ENCODE data around the gene ATXN7L3. TPM values are rescaled to one million over a fixed set of nuclear protein-coding genes. Genes with fewer than 3 reads are reported as not detected.
A peak's percentile ranks its signal among the peaks of the same experiment; 100 is the strongest.
"Not testable (repeated sequence)": the region's sequence is repeated elsewhere in the genome, so short reads cannot be mapped to it uniquely, and the experiment has no call there.

ATXN7L3 gene

DNA sequence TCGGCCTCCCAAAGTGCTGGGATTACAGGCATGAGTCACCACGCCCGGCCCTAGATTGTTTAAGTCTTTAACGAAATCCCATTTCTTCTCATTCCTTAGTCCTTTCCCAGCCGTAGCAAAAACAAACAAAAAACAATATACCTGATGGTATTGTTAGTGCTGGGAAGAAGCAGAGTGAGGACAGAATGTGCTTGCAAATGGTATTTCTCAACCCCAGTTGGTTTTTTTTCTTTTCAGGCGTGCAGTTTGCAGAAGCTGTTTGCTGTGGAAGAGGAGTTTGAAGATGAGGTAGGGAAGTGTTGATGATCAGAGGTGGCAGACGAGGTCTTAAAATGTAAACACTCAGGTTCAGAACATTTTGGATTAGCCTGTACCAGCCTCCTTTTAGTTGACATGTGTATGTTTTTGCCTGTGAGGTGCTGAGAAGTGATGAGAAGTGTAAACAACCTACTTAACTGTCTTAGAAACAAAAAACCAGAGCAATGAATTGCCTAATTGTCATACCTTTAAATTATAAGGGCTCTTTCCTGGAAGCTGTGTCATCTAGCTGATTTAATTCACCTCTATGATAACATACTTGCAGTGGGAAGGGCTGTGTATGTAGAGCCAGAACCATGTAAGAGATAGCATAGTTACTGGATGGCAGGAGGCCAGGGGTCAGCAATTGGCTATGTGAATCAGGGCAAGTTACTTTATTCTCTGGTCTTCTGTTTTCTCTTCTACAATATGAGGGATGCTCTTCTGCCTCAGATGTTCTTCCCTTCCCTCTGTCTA is 54.5 kb downstream of the ATXN7L3 start:
- no peaks in the 10 kb centered on the region for H3K9me3 ChIP-seq (ENCODE audit: control insufficient read depth, low read length)
- no peak overlapping the region for H2BK5ac ChIP-seq (ENCODE audit: low read depth, low read length, poor library complexity, severe bottlenecking)
- H3K23ac ChIP-seq (ENCODE audit: low read length in 2 of 2): no peak overlapping the region
- WGBS: 96% methylated on average over 4 of the region's 7 CpGs
- H3K36me3 ChIP-seq (ENCODE audit: control insufficient read depth in 1 of 2, insufficient read depth in 2 of 2, low read depth in 1 of 2, low read length in 2 of 2): peaks cover 13 to 22% of the 10 kb centered on the region in 2 experiments
- no peaks in the 10 kb centered on the region for H3K27me3 ChIP-seq (ENCODE audit: control insufficient read depth in 1 of 2, insufficient read depth in 1 of 2, low read length in 2 of 2)
- no peak overlapping the region for H3K9ac ChIP-seq (ENCODE audit: low read length)
- H3K4me2 ChIP-seq (ENCODE audit: low read length, poor library complexity, severe bottlenecking): no peak overlapping the region
- no peak overlapping the region for H3K4me3 ChIP-seq (ENCODE audit: insufficient read depth in 1 of 2, low read depth in 1 of 2, low read length in 2 of 2)
- no peak overlapping the region for H3K4ac ChIP-seq (ENCODE audit: low read depth in 1 of 2, low read length in 2 of 2)
- H2AFZ ChIP-seq (ENCODE audit: low read depth, low read length): no peak overlapping the region
- H4K91ac ChIP-seq (ENCODE audit: low read length): no peak overlapping the region
- peak; percentile 36 for DNase-seq
- no peak overlapping the region for H2AK5ac ChIP-seq (ENCODE audit: low read length, severe bottlenecking)
- peaks cover 3% of the 10 kb centered on the region for H3K4me1 ChIP-seq (ENCODE audit: control insufficient read depth, insufficient read depth, low read depth, low read length)
- H2BK120ac ChIP-seq (ENCODE audit: low read depth, low read length): no peak overlapping the region
- no peak overlapping the region for H2BK15ac ChIP-seq (ENCODE audit: low read depth, poor library complexity, severe bottlenecking)
- peaks cover 26% of the 10 kb centered on the region for H3K79me1 ChIP-seq (replicated peaks; ENCODE audit: low read length, poor library complexity, severe bottlenecking)
- no peak overlapping the region for H3K27ac ChIP-seq (ENCODE audit: low read length, poor library complexity, severe bottlenecking)
- H3K18ac ChIP-seq (ENCODE audit: low read depth in 1 of 2, low read length in 2 of 2): no peak overlapping the region
- no peak overlapping the region for H2BK12ac ChIP-seq (ENCODE audit: low read length in 2 of 2)
- H4K8ac ChIP-seq (ENCODE audit: low read length): no peak overlapping the region
- H3K14ac ChIP-seq (ENCODE audit: low read length in 2 of 2): no peak overlapping the region

DNA sequence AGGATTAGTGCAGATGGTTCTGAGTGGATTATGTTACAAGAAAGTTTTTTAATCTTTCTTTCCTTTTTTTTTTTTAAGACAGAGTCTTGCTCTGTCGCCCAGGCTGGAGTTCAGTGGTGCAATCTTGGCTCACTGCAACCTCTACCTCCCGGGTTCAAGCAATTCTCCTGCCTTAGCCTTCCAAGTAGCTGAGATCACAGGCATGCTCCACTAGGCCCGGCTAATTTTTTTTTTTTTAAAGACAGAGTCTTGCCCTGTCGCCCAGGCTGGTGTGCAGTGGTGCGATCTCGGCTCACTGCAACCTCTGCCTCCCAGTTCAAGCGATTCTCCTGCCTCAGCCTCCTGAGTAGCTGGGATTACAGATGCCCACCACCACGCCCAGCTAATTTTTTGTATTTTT is 55.8 kb downstream of the ATXN7L3 start:
- not testable (repeated sequence) for H2BK15ac ChIP-seq (ENCODE audit: low read depth, poor library complexity, severe bottlenecking); H4K91ac ChIP-seq (ENCODE audit: low read length); H3K27ac ChIP-seq (ENCODE audit: low read length, poor library complexity, severe bottlenecking); H2BK120ac ChIP-seq (ENCODE audit: low read depth, low read length); H2BK12ac ChIP-seq (ENCODE audit: low read length in 2 of 2); H3K27me3 ChIP-seq (ENCODE audit: control insufficient read depth in 1 of 2, insufficient read depth in 1 of 2, low read length in 2 of 2); H3K9ac ChIP-seq (ENCODE audit: low read length); H3K4me1 ChIP-seq (ENCODE audit: control insufficient read depth, insufficient read depth, low read depth, low read length); H3K9me3 ChIP-seq (ENCODE audit: control insufficient read depth, low read length); H3K4me2 ChIP-seq (ENCODE audit: low read length, poor library complexity, severe bottlenecking); H3K23ac ChIP-seq (ENCODE audit: low read length in 2 of 2); H2AK5ac ChIP-seq (ENCODE audit: low read length, severe bottlenecking); H2BK5ac ChIP-seq (ENCODE audit: low read depth, low read length, poor library complexity, severe bottlenecking); H3K18ac ChIP-seq (ENCODE audit: low read depth in 1 of 2, low read length in 2 of 2); H2AFZ ChIP-seq (ENCODE audit: low read depth, low read length); H3K4ac ChIP-seq (ENCODE audit: low read depth in 1 of 2, low read length in 2 of 2); H3K4me3 ChIP-seq (ENCODE audit: insufficient read depth in 1 of 2, low read depth in 1 of 2, low read length in 2 of 2); H3K14ac ChIP-seq (ENCODE audit: low read length in 2 of 2); DNase-seq; H4K8ac ChIP-seq (ENCODE audit: low read length)
- Histone ChIP-seq H3K79me1 (replicated peaks; ENCODE audit: low read length, poor library complexity, severe bottlenecking) (peaks cover 25% of the 10 kb centered on the region), H3K36me3 (ENCODE audit: control insufficient read depth in 1 of 2, insufficient read depth in 2 of 2, low read depth in 1 of 2, low read length in 2 of 2) (peaks cover 13 to 21% of the 10 kb centered on the region in 2 experiments)
- WGBS: 95% methylated on average over 7 of the region's 8 CpGs

Small RNA genes lying within 50 kb of the gene (small RNA-seq; reads per million reads assigned to genes)
- not detected for gene MIR6782 (ENCODE audit: low read depth)

All from mesenchymal stem cell (in vitro differentiated cells and primary cell).